Right cardiac atrium (tissue), 5 donors: Measurements from ENCODE around the gene AVPR1A. TPM values are rescaled to one million over a fixed set of nuclear protein-coding genes. Genes with fewer than 3 reads are reported as not detected.
"Not testable (repeated sequence)": the region's sequence is repeated elsewhere in the genome, so short reads cannot be mapped to it uniquely, and the experiment has no call there.

Experiments used
- ATAC-seq, 2 donors: fragments of 200-7000 bp; cut with Tn5 transposase; one replicate each; pipeline versions ENCODE4 v1.8.0 to v1.9.1; 2020; ENCODE audit warnings: moderate library complexity in 2 of 2, mild to moderate bottlenecking in 1 of 2
- DNase-seq, 3 donors: peaks; one replicate each; pipeline ENCODE4 v3.0.0-alpha.2; 2020
- H3K27ac ChIP-seq: one replicate; pipeline ENCODE4 v1.5.1; 2013; ENCODE audit warnings: mild to moderate bottlenecking, low read length, control low read depth, moderate library complexity
- H3K27me3 ChIP-seq: one replicate; pipeline ENCODE4 v1.6.1; 2013; ENCODE audit not compliant: control insufficient read depth, insufficient read depth
- H3K4me1 ChIP-seq: one replicate; pipeline ENCODE4 v1.6.1; 2013; ENCODE audit warnings: low read length; ENCODE audit not compliant: control insufficient read depth, insufficient read depth
- H3K4me3 ChIP-seq: one replicate; pipeline ENCODE4 v1.5.1; 2013; ENCODE audit warnings: low read length, control low read depth
- H3K9me3 ChIP-seq: one replicate; pipeline ENCODE4 v1.6.1; 2013; ENCODE audit warnings: low read length; ENCODE audit not compliant: control insufficient read depth
- WGBS: extraction: QIAGEN DNeasy Blood & Tissue Kit; methylation state at CpG from one replicate; pipeline ENCODE4 v1.1.7; 2013; 5-methylcytosine and 5-hydroxymethylcytosine counted together
- intact Hi-C, 4 donors: fragments of 100-400 bp; cut with DNase I; formaldehyde crosslinking; loops; one replicate each; pipeline versions ENCODE4 v1.11.0 to v1.14.0; 2022 to 2023
- long read RNA-seq, 4 donors: library from polyadenylated mRNA; unstranded; transcript quantifications; one replicate each; pipeline ENCODE4 v2.0.0, GENCODE V29; 2020 to 2021
- polyA plus RNA-seq: library from polyadenylated mRNA; stranded (reverse); fragments of 200-250 nt; gene quantifications from one replicate; pipeline ENCODE4 v1.2.3, GENCODE V29; 2013
- total RNA-seq, 4 donors: library from RNA; stranded (reverse); fragmentation: NEBNext Ultra II Directional; extraction: Animal tissue kit (Norgen Biotek cat#: 25700); gene quantifications; one replicate each; pipeline ENCODE4 v1.2.1, GENCODE V29; 2021
- donor health status: healthy with polysubstance abuse.
- donor health status: DM: no; HTN: yes; CAD: no.
- donor health status: DM: no; HTN: no; CAD: no.
- donor health status: DM: no; HTN: yes; CAD: no; lungs with severe emphysema.
- donor health status: DM: yes; HTN: yes; CAD: no.

Gene AVPR1A
- total RNA-seq: 1 to 10 TPM in 1 of 4 donors, under 1 TPM in 3; 0.23 to 1.3 (median 0.40) TPM
- 0.61 TPM for polyA plus RNA-seq
- long read RNA-seq, donor 1, full-length matches to known transcripts: 3 of 3 reads
- long read RNA-seq, donor 1, partial matches to known transcripts: 0 of 3 reads
- long read RNA-seq, donor 1, other reads (novel, unspliced or antisense): 0 of 3 reads
- long read RNA-seq, donor 2: 0 reads
- long read RNA-seq, donor 3, partial matches to known transcripts: 0 of 1 reads
- long read RNA-seq, donor 3, other reads (novel, unspliced or antisense): 1 of 1 reads
- long read RNA-seq, donor 4: 0 reads

DNA sequence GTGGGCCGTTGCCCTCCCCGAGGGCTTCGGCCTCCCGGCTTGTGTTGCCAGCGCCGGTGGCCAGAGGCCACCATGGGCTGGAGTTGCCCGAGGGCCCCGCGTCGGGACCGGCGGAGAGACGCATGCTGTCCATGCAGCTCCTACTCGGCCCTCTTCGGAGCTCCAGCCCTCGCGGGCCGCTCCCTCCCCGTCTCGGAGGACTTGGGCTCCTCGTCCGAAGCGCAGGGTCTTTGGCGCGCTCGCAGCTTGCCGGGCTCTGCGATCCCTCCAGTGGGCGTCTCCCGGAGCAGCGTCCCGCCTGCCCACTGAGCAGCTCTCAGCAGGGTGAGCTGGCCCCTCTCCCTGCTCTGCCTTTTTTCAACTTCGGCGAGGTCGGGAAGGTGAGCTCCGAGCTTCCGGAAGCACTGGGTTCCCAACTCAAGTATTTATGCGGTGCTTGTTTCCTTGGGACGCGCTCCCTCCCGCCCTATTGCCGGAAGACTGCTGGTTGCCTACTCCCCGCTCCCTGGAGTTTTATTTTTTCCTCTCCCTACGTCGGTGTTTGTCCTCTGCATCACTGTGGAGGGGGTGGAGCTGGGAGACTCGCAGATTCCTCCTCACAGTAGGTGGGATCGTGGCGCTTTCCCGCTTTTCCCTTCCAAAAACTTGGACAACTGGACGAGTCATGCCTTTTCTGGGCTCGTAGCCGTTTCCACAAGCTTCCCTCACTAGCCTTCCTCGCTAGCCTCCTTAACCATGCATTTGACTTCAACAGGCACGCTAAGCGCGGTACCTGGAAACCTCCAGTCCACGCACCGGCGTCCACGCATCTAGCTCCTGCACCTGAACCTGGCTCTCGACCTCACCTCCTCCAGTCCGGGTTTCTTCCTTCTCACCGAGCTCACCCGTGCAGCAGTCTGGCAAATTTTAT lies at the start of gene AVPR1A:
TSS of gene AVPR1A (minus strand) at position 489 of the 910 bp plus-strand sequence. CDS start at position 124, 365 bp downstream.
- DNase-seq (peak; percentile 24 to 69 (median 57)), ATAC-seq (peak; percentile 57 to 65)
- 1% methylated on average over 64 of the region's 64 CpGs for WGBS
- Histone ChIP-seq H3K4me3 (peak within 1 kb of the TSS; percentile 68), H3K27ac (no peak within 1 kb of the TSS), H3K9me3 (no peaks in the 10 kb centered on the region), H3K4me1 (peaks cover 13% of the 10 kb centered on the region), H3K27me3 (no peaks in the 10 kb centered on the region)
- intact Hi-C loops: no loop called here

DNA sequence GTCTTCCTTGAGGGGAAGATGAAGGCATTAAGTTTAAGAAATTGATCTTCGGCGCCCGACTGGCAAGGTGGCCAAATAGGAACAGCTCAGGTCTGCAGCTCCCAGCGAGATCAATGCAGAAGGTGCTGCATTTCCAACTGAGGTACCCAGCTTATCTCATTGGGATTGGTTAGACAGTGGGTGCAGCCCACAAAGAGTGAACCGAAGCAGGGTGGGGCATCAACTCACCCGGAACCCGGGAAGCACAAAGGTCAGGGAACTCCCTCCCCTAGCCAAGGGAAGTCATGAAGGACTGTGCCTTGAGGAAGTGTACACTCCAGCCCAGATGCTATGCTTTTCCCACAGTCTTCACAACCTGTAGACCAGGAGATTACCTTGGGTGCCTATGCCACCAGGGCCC lies 45.2 kb upstream of the AVPR1A start:
- no peak for ATAC-seq
- no peak for DNase-seq
- no peak overlapping the region for H3K27ac ChIP-seq
- no peaks in the 10 kb centered on the region for H3K9me3 ChIP-seq
- no peaks in the 10 kb centered on the region for H3K4me1 ChIP-seq
- no peak overlapping the region for H3K4me3 ChIP-seq
- 85% methylated on average over 7 of the region's 7 CpGs for WGBS
- H3K27me3 ChIP-seq: no peaks in the 10 kb centered on the region
- intact Hi-C loops: no loop called here

- no peaks in the 10 kb centered on the region for H3K4me1 ChIP-seq
- no peaks in the 10 kb centered on the region for H3K27me3 ChIP-seq
- no peak for ATAC-seq
- WGBS: 61% methylated on average over 2 of the region's 2 CpGs
- intact Hi-C loops: no loop called here
- H3K27ac ChIP-seq: no peak overlapping the region
- H3K9me3 ChIP-seq: peaks cover 6% of the 10 kb centered on the region
- DNase-seq: no peak
- no peak overlapping the region for H3K4me3 ChIP-seq
Observed at GRCh38 chr12:63179224-63179623, 28.2 kb upstream of the AVPR1A start.

DNA sequence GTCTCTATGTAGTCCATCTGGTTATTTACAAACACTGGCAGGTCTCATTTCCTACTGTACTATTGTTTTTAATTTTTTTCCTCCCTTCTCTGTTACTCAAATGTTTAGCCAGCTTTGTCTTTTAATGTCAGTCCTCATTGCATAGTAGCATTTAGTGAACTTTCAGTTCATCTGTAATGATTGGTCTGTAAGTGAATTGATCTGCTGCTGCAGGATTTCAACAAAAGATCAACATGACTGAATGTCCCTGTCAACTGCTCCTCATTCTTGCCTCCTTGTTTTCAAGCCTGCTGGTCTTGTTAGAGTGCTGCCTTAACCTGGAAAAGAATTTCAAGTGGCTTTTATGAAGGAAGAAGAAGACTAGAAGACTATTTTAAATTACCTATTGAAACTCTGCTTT lies 19.3 kb upstream of the AVPR1A start:
- ATAC-seq: no peak
- intact Hi-C loops: no loop called here
- H3K9me3 ChIP-seq: no peaks in the 10 kb centered on the region
- no peak overlapping the region for H3K4me3 ChIP-seq
- H3K4me1 ChIP-seq: no peaks in the 10 kb centered on the region
- no peaks in the 10 kb centered on the region for H3K27me3 ChIP-seq
- H3K27ac ChIP-seq: no peak overlapping the region
- no peak for DNase-seq

- H3K9me3 ChIP-seq, ATAC-seq, DNase-seq, H3K27me3 ChIP-seq, H3K4me1 ChIP-seq, H3K27ac ChIP-seq, intact Hi-C loops, H3K4me3 ChIP-seq: not testable (repeated sequence)
- WGBS: 79% methylated on average over 6 of the region's 6 CpGs
Observed at GRCh38 chr12:63167741-63168140, 16.7 kb upstream of the AVPR1A start.

GRCh38 chr12:63164911-63165310 lies 13.9 kb upstream of the AVPR1A start:
- no peak for DNase-seq
- H3K4me3 ChIP-seq: no peak overlapping the region
- no peaks in the 10 kb centered on the region for H3K9me3 ChIP-seq
- intact Hi-C loops: no loop called here
- no peaks in the 10 kb centered on the region for H3K27me3 ChIP-seq
- H3K4me1 ChIP-seq: no peaks in the 10 kb centered on the region
- H3K27ac ChIP-seq: no peak overlapping the region
- 88% methylated on average over 2 of the region's 2 CpGs for WGBS
- no peak for ATAC-seq

DNA sequence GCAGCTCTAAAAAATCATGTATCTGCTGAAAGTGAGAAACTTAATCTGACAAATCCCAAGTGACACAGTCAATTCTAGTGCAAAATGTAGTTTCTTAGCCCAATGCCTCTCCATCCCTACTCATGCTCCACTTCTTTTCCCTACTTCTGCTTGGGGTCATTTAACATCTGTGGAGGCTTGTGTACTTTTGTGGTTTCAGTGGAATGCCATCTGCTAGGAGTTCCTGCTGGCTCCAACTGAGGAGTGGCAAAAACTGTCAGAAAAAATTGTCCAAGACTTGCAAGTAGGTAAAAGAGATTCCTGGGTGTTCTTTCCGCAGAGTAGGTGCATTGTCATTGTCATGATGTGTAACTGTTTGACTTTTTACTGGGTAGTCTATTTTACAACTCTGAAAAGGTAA lies 12.5 kb upstream of the AVPR1A start:
- intact Hi-C loops: no loop called here
- ATAC-seq (no peak), DNase-seq (no peak)
- no peaks in the 10 kb centered on the region for H3K27me3 ChIP-seq
- no peak overlapping the region for H3K4me3 ChIP-seq
- H3K27ac ChIP-seq: no peak overlapping the region
- 84% methylated on average over 1 of the region's 1 CpG for WGBS
- H3K4me1 ChIP-seq: no peaks in the 10 kb centered on the region
- no peaks in the 10 kb centered on the region for H3K9me3 ChIP-seq

- no peak overlapping the region for H3K27ac ChIP-seq
- H3K27me3 ChIP-seq: no peaks in the 10 kb centered on the region
- ATAC-seq: no peak
Observed at GRCh38 chr12:63155375-63155774, 4.4 kb upstream of the AVPR1A start.

DNA sequence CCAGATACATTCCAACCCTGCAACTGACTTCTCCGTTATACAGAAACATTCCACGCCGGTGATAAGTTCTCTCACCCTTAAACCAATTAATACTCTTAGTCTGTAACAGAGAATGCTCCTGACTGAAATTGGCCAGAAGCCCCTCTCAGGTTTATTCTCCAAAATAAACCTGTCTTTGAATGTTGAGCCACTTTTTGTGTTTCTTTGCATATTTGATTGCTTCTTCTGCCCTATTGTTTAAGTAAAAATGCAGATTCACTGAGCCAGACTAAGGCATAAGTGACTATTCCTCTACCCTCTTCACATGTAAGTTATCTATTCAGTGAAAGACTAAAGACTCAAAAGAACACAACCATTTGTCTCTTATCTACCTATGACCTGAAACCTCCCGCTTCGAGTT lies 3.6 kb upstream of the AVPR1A start:
- H3K27me3 ChIP-seq: no peaks in the 10 kb centered on the region
- H3K4me1 ChIP-seq: peaks cover 13% of the 10 kb centered on the region

More at GRCh38 chr12:63155375-63155774, 4.4 kb upstream of the AVPR1A start:
- no peak for DNase-seq
- intact Hi-C loops: no loop called here
- WGBS: 78% methylated on average over 2 of the region's 2 CpGs
- H3K4me1 ChIP-seq: peaks cover 11% of the 10 kb centered on the region
- H3K9me3 ChIP-seq: no peaks in the 10 kb centered on the region
- H3K4me3 ChIP-seq: no peak overlapping the region

DNA sequence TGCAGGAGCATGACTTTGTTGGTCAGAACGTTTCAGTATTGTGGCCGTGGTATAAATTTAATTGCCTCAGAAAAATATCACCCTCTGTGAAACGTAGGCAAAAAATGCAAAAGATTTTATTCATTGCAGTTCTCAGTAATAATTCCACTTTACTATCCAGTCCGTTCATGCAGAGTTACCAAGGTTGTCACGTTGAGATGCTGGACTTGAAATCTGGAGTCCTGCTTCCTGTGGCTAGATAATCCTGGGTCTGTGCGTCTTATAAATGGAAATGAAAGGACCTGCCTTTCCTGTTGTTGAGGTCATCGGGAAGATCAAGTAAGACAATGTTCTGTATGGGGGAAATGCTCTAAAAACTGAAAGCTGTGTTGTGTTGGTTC lies 1.3 kb upstream of the AVPR1A start:
- Histone ChIP-seq H3K4me1 (peaks cover 13% of the 10 kb centered on the region), H3K27me3 (no peaks in the 10 kb centered on the region), H3K9me3 (no peaks in the 10 kb centered on the region), H3K4me3 (peak overlapping the region; percentile 68), H3K27ac (no peak overlapping the region)
- no peak for DNase-seq
- no peak for ATAC-seq
- intact Hi-C loops: no loop called here
- WGBS: 13% methylated on average over 7 of the region's 7 CpGs

More for the DNA sequence above, 3.6 kb upstream of the AVPR1A start:
- WGBS: 81% methylated on average over 5 of the region's 5 CpGs
- Histone ChIP-seq H3K9me3 (no peaks in the 10 kb centered on the region), H3K27ac (no peak overlapping the region), H3K4me3 (no peak overlapping the region)
- DNase-seq (no peak), ATAC-seq (no peak)
- intact Hi-C loops: no loop called here

DNA sequence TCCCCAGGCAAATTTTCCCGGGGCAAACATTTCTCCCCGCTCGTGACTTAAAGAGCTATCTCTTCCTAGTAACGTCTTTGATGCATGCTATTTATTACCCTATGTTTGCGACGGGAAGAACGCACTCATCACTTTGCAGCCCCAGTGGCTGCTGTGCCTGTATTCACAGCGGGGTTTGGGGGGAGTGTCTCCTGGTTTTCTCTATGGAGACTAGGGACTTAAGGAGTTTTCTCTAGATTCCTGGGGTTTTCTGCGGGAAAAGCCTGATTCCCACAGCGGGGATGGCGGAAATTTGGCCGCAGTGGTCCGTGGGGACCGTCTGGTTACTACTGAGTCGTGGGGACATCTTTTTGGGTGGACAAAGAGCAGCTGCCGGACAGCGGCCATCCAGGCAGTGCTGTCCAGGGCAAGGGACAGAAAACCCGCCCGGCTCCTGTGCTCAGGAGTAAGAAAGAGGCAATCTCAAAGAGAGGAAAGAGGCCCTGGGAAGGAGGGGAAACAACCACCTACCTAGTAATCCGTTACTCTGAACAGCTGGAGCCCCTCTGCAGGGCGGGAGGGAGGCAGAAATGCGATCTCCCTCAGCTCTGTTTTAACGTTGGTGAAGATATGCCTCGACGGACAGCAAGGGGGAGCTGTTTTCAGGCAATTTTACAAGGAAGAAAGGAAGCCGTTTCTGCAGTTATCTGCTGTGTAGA lies 771 bp upstream of the AVPR1A start:
- Histone ChIP-seq H3K27ac (no peak overlapping the region), H3K9me3 (no peaks in the 10 kb centered on the region), H3K27me3 (no peaks in the 10 kb centered on the region), H3K4me1 (peaks cover 13% of the 10 kb centered on the region), H3K4me3 (peak overlapping the region; percentile 68)
- ATAC-seq (peak; percentile 73 to 83), DNase-seq (peak; percentile 15 to 39 (median 30))
- intact Hi-C loops: no loop called here
- under 1% methylated on average over 26 of the region's 26 CpGs for WGBS
